Umbilical cord (tissue), 2 donors: ENCODE measurements around the gene LARGE1. TPM values are rescaled to one million over a fixed set of nuclear protein-coding genes. Genes with fewer than 3 reads are reported as not detected.
"Not testable (repeated sequence)": the region's sequence is repeated elsewhere in the genome, so short reads cannot be mapped to it uniquely, and the experiment has no call there.

Experiments
- DNase-seq: peaks from one replicate; pipeline ENCODE4 v3.0.0-alpha.2; 2015; ENCODE audit warnings: low spot score
- total RNA-seq: library from RNA; depleted of rRNA; stranded (reverse); fragments of >200 nt; gene quantifications from one replicate; pipeline ENCODE4 v1.2.3, GENCODE V29; 2014; ENCODE audit warnings: low replicate concordance; ENCODE audit not compliant: insufficient read depth

The LARGE1 gene
- total RNA-seq, 1 donor from 2014 or later = 32.5 TPM

GRCh38 chr22:33599596-33599995 is 320.7 kb downstream of the LARGE1 start:
- DNase-seq = no peak

- no peak for DNase-seq
Measured at GRCh38 chr22:33598821-33599220, 321.5 kb downstream of the LARGE1 start.

GRCh38 chr22:33597274-33597985 is 322.8 kb downstream of the LARGE1 start:
- DNase-seq = no peak

- no peak for DNase-seq
Measured at GRCh38 chr22:33593818-33594217, 326.5 kb downstream of the LARGE1 start.

- DNase-seq = no peak
Measured at GRCh38 chr22:33591946-33592345, 328.3 kb downstream of the LARGE1 start.

GRCh38 chr22:33589297-33589696 is 331.0 kb downstream of the LARGE1 start:
- no peak for DNase-seq

- no peak for DNase-seq
Measured at GRCh38 chr22:33588860-33589259, 331.4 kb downstream of the LARGE1 start.

- DNase-seq = no peak
Measured at GRCh38 chr22:33584152-33584551, 336.1 kb downstream of the LARGE1 start.

- no peak for DNase-seq
Measured at GRCh38 chr22:33582822-33583400, 337.4 kb downstream of the LARGE1 start.

GRCh38 chr22:33580310-33580709 is 340.0 kb downstream of the LARGE1 start:
- DNase-seq = no peak

GRCh38 chr22:33579448-33580093 is 340.7 kb downstream of the LARGE1 start:
- DNase-seq = peak; percentile 31

- no peak for DNase-seq
Measured at GRCh38 chr22:33578752-33579151, 341.5 kb downstream of the LARGE1 start.

GRCh38 chr22:33577862-33578411 is 342.3 kb downstream of the LARGE1 start:
- DNase-seq = no peak

- DNase-seq = no peak
Measured at GRCh38 chr22:33576205-33576604, 344.1 kb downstream of the LARGE1 start.

GRCh38 chr22:33575771-33576170 is 344.5 kb downstream of the LARGE1 start:
- DNase-seq = no peak

GRCh38 chr22:33575041-33575440 is 345.2 kb downstream of the LARGE1 start:
- DNase-seq = no peak

GRCh38 chr22:33573479-33573878 is 346.8 kb downstream of the LARGE1 start:
- no peak for DNase-seq

GRCh38 chr22:33572086-33572485 is 348.2 kb downstream of the LARGE1 start:
- DNase-seq = no peak

- no peak for DNase-seq
Measured at GRCh38 chr22:33570110-33570509, 350.2 kb downstream of the LARGE1 start.

- no peak for DNase-seq
Measured at GRCh38 chr22:33569559-33569958, 350.7 kb downstream of the LARGE1 start.

- peak; percentile 8 for DNase-seq
Measured at GRCh38 chr22:33569018-33569417, 351.3 kb downstream of the LARGE1 start.

- DNase-seq = not testable (repeated sequence)
Measured at GRCh38 chr22:33566495-33566894, 353.8 kb downstream of the LARGE1 start.

GRCh38 chr22:33565580-33565995 is 354.7 kb downstream of the LARGE1 start:
- no peak for DNase-seq
